Gastrocnemius medialis (tissue), 4 donors: Measurements from ENCODE around the gene WIPI1. TPM values are rescaled to one million over a fixed set of nuclear protein-coding genes. Genes with fewer than 3 reads are reported as not detected.

ENCODE experiments used
- ATAC-seq, 2 donors: fragments of 150-250 bp; one replicate each; pipeline ENCODE4 v1.9.1; 2016
- DNase-seq, 2 donors: peaks; one replicate each; pipeline ENCODE4 v3.0.0-alpha.2; 2019
- H3K27ac ChIP-seq, 4 donors: fragments of 200-600 bp; sonication (generic); 1 replicate in 1 of 4; 2 replicates in 3 of 4; pipeline ENCODE4 v1.5.1; 2016 to 2018; ENCODE audit warnings: mild to moderate bottlenecking in 2 of 4, moderate library complexity in 1 of 4
- H3K27me3 ChIP-seq, 3 donors: fragments of 200-600 bp; sonication (generic) in 2 of 3; 1 replicate in 1 of 3; 2 replicates in 2 of 3; pipeline versions ENCODE4 v1.5.1 to v1.6.0; 2016 to 2019; ENCODE audit warnings: mild to moderate bottlenecking in 1 of 3, moderate library complexity in 1 of 3
- H3K36me3 ChIP-seq, 2 donors: fragments of 200-600 bp; sonication (generic) in 1 of 2; one replicate each; pipeline ENCODE4 v1.5.1; 2017 to 2018
- H3K4me1 ChIP-seq, 2 donors: fragments of 200-600 bp; sonication (generic) in 1 of 2; one replicate each; pipeline ENCODE4 v1.5.1; 2016 to 2017; ENCODE audit warnings: mild to moderate bottlenecking in 2 of 2
- H3K4me3 ChIP-seq, 4 donors: fragments of 200-600 bp; sonication (generic) in 3 of 4; 1 replicate in 1 of 4; 2 replicates in 3 of 4; pipeline ENCODE4 v1.5.1; 2016 to 2019; ENCODE audit warnings: mild to moderate bottlenecking in 2 of 4
- H3K9me3 ChIP-seq, 3 donors: fragments of 200-600 bp; sonication (generic) in 2 of 3; 1 replicate in 1 of 3; 2 replicates in 2 of 3; pipeline ENCODE4 v1.5.1; 2016 to 2019
- POLR2A ChIP-seq, 2 donors: fragments of 450-650 bp; IDR thresholded peaks; one replicate each; pipeline ENCODE4 v1.6.1; 2017; ENCODE audit warnings: antibody characterized with exemption in 2 of 2, mild to moderate bottlenecking in 2 of 2, moderate library complexity in 2 of 2
- in situ Hi-C, 4 donors: fragments of 200-750 bp; cut with MboI; loops; one replicate each; pipeline versions ENCODE4 v1.15.0 to v1.8.0; 2017; ENCODE audit warnings: low sequenced_read_pairs in 4 of 4
- intact Hi-C: fragments of 100-400 bp; cut with DNase I; formaldehyde crosslinking; loops from one replicate; pipeline ENCODE4 v1.15.1; 2023; ENCODE audit warnings: low total_unique reads
- total RNA-seq, 4 donors: library from RNA; depleted of rRNA; stranded (reverse); fragments of >200 nt; gene quantifications; one replicate each; pipeline versions ENCODE4 v1.1.0 to v1.2.3, GENCODE V29; 2016
- TF ChIP-seq, protein P1 (sequence below), 5 experiments: fragments of 450-650 bp in 3 of 5; fragments of 200-600 bp in 2 of 5; sonication (generic) in 2 of 5; IDR thresholded peaks in 4 of 5; conservative IDR thresholded peaks in 1 of 5; 1 replicate in 4 of 5; 2 replicates in 1 of 5; pipeline ENCODE4 v1.5.1; 2016 to 2019; ENCODE audit warnings: antibody characterized with exemption in 5 of 5, mild to moderate bottlenecking in 3 of 5, moderate library complexity in 3 of 5

WIPI1 gene
- total RNA-seq, 4 donors from 2014 or later: 79.1 to 182 (median 92.0) TPM

DNA sequence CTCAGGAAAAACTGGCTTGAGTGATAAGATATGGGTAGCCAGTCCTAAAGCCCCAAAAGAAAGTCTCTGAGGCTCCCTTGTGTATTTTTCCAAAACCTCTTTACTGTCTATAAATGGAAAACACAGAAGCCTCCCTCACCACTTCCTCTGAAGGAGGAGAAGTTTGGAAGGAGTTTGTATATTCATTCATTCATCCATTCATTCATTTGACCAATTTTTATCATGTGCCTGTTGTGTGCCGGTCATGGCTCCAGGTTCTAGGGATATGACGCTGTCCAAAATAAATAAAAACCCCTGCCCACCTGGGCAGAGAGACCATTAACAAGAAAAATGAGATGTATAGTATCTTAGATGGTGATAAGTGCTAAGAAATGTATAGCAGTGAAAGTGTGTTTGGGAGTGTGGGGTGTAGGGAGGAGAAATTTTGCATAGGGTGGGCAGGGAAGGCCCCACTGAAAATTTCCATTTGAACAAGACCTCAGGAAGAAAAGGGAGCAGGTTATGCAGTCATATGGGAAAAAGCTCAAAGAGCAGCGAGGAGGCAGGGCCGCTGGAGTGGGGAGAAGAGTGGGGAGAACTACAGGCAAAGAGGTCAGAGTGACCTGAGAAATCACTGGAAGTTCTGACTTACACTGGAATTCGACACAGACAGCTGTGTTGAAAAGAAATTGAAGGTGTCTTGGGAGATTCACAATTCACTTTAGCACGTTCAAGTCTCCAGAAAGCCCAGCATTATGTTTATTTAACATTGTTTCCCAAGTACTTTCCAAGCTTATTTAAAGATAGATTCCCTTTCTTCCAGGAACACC, 6.1 kb upstream of the WIPI1 start:
- in situ Hi-C loops: loop anchor here (10.0 kb wide), 2 partner anchors 199 to 289 kb away; no protein-coding TSS in a partner anchor
- peaks cover 41 to 43% of the 10 kb centered on the region in 2 donors for H3K4me1 ChIP-seq

GRCh38 chr17:68462381-68463210, 5.3 kb upstream of the WIPI1 start:
- peaks cover 40 to 47% of the 10 kb centered on the region in 2 donors for H3K4me1 ChIP-seq
- H3K27me3 ChIP-seq: no peaks in the 10 kb centered on the region
- intact Hi-C loops: loop anchor here (1.0 to 10.0 kb wide), 5 partner anchors 26 to 500 kb away; no protein-coding TSS in a partner anchor
- TF ChIP-seq POLR2A (IDR thresholded peaks at IDR 0.05): peak; percentile 11
- TF ChIP-seq, protein P1, sequence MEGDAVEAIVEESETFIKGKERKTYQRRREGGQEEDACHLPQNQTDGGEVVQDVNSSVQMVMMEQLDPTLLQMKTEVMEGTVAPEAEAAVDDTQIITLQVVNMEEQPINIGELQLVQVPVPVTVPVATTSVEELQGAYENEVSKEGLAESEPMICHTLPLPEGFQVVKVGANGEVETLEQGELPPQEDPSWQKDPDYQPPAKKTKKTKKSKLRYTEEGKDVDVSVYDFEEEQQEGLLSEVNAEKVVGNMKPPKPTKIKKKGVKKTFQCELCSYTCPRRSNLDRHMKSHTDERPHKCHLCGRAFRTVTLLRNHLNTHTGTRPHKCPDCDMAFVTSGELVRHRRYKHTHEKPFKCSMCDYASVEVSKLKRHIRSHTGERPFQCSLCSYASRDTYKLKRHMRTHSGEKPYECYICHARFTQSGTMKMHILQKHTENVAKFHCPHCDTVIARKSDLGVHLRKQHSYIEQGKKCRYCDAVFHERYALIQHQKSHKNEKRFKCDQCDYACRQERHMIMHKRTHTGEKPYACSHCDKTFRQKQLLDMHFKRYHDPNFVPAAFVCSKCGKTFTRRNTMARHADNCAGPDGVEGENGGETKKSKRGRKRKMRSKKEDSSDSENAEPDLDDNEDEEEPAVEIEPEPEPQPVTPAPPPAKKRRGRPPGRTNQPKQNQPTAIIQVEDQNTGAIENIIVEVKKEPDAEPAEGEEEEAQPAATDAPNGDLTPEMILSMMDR (IDR thresholded peaks at IDR 0.05 in 4 of 5, conservative IDR thresholded peaks at IDR 0.05 in 1 of 5): peak; percentile 71 to 89 (median 81)
- H3K36me3 ChIP-seq: no peaks in the 10 kb centered on the region
- DNase-seq: peak; percentile 73 to 80
- H3K4me3 ChIP-seq: peak overlapping the region in 1 of 4 donors; percentile 19
- H3K27ac ChIP-seq: peak overlapping the region; percentile 91 to 95 (median 92)
- in situ Hi-C loops: loop anchor here (10.0 kb wide), 2 partner anchors 198 to 288 kb away; no protein-coding TSS in a partner anchor
- H3K9me3 ChIP-seq: no peaks in the 10 kb centered on the region
- ATAC-seq: peak; percentile 69 to 75

More for the DNA sequence above, 6.1 kb upstream of the WIPI1 start:
- intact Hi-C loops: loop anchor here (1.0 to 10.0 kb wide), 5 partner anchors 27 to 501 kb away; no protein-coding TSS in a partner anchor
- TF ChIP-seq POLR2A (IDR thresholded peaks at IDR 0.05): no peak
- TF ChIP-seq, protein P1 (IDR thresholded peaks at IDR 0.05 in 4 of 5, conservative IDR thresholded peaks at IDR 0.05 in 1 of 5): peak in 2 of 5 experiments; percentile 1 to 2
- ATAC-seq (no peak), DNase-seq (no peak)
- Histone ChIP-seq H3K4me3 (no peak overlapping the region), H3K9me3 (no peaks in the 10 kb centered on the region), H3K36me3 (no peaks in the 10 kb centered on the region), H3K27me3 (no peaks in the 10 kb centered on the region), H3K27ac (peak overlapping the region; percentile 91 to 95 (median 92))

DNA sequence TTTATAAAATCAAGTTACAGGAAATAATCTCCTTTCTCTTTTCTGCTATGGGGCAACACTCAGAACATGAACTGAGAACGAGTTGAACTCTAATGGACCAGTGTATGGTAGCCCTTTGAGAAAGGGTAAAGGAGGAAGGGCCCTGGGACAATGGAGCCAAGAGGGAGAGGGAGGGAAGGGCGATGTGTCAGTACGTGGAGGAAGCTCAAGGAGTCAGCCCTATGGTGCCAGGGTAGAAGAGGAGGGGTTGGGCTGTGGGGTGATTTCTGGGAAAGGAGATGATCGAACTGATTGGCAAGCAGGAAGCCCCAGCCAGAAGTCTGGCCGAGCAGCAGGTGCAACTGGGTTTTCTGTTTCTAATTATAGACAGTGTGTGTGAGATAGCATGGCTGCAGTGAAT, 4.3 kb upstream of the WIPI1 start:
- peak; percentile 59 to 68 for DNase-seq
- TF ChIP-seq, protein P1 (IDR thresholded peaks at IDR 0.05 in 4 of 5, conservative IDR thresholded peaks at IDR 0.05 in 1 of 5): no peak
- peak; percentile 21 to 29 for TF ChIP-seq POLR2A (IDR thresholded peaks at IDR 0.05)
- in situ Hi-C loops: loop anchor here (10.0 kb wide), 2 partner anchors 197 to 287 kb away; no protein-coding TSS in a partner anchor
- no peaks in the 10 kb centered on the region for H3K27me3 ChIP-seq
- intact Hi-C loops: loop anchor here (5.0 to 10.0 kb wide), 2 partner anchors 257 to 499 kb away; no protein-coding TSS in a partner anchor
- H3K36me3 ChIP-seq: no peaks in the 10 kb centered on the region
- H3K9me3 ChIP-seq: no peaks in the 10 kb centered on the region
- peak overlapping the region; percentile 91 to 95 (median 92) for H3K27ac ChIP-seq
- H3K4me1 ChIP-seq: peaks cover 40 to 47% of the 10 kb centered on the region in 2 donors
- H3K4me3 ChIP-seq: no peak overlapping the region
- peak; percentile 25 to 33 for ATAC-seq

- in situ Hi-C loops: loop anchor here (10.0 kb wide), 2 partner anchors 196 to 286 kb away; no protein-coding TSS in a partner anchor
- Histone ChIP-seq H3K9me3 (no peaks in the 10 kb centered on the region), H3K27ac (peak overlapping the region; percentile 91 to 95 (median 92)), H3K4me3 (no peak overlapping the region), H3K36me3 (no peaks in the 10 kb centered on the region), H3K4me1 (peaks cover 41 to 50% of the 10 kb centered on the region in 2 donors), H3K27me3 (no peaks in the 10 kb centered on the region)
- intact Hi-C loops: loop anchor here (5.0 to 10.0 kb wide), 2 partner anchors 256 to 499 kb away; no protein-coding TSS in a partner anchor
- TF ChIP-seq POLR2A (IDR thresholded peaks at IDR 0.05): no peak
- DNase-seq: no peak
- no peak for ATAC-seq
Measured at GRCh38 chr17:68461122-68461539, 3.8 kb upstream of the WIPI1 start.
